H1 (cell line): ENCODE results near the gene AKR7A2. TPM values are rescaled to one million over a fixed set of nuclear protein-coding genes. Genes with fewer than 3 reads are reported as not detected.

Experiments used
- JUND ChIP-seq: IDR thresholded peaks from 2 replicates; pipeline ENCODE4 v1.6.1; 2011; ENCODE audit warnings: mild to moderate bottlenecking, improper control_type of control experiment, low read length
- RBBP5 ChIP-seq: IDR thresholded peaks from 2 replicates; pipeline ENCODE4 v1.7.1; 2012; ENCODE audit warnings: low read depth, mild to moderate bottlenecking, inconsistent platforms, low read length, moderate library complexity, borderline replicate concordance
- SIRT6 ChIP-seq: IDR thresholded peaks from one replicate; pipeline ENCODE4 v1.7.1; 2012; ENCODE audit warnings: low read length, inconsistent platforms
- SIX5 ChIP-seq: IDR thresholded peaks from 2 replicates; pipeline ENCODE4 v1.6.1; 2011; ENCODE audit warnings: mild to moderate bottlenecking, low read depth, low read length
- SP1 ChIP-seq: IDR thresholded peaks from 2 replicates; pipeline ENCODE4 v1.6.1; 2011; ENCODE audit warnings: low read depth, low read length
- polyA plus RNA-seq, 7 experiments: library from polyadenylated mRNA; depleted of rRNA in 3 of 7; stranded (reverse) in 5 of 7; unstranded in 2 of 7; fragments of >200 nt in 5 of 7; fragments of 200-250 nt in 2 of 7; gene quantifications; 1 replicate in 5 of 7; 2 replicates in 1 of 7; 4 replicates in 1 of 7; pipeline versions ENCODE4 v1.2.1 to v1.2.3, GENCODE V29; 2011 to 2013; ENCODE audit warnings: missing spikeins in 2 of 7, mixed read lengths in 2 of 7
- total RNA-seq: library from RNA; stranded (reverse); fragmentation: NEBNext Ultra II Directional; extraction: Animal tissue kit (Norgen Biotek cat#: 25700); gene quantifications from 2 replicates; pipeline ENCODE4 v1.2.1, GENCODE V29; 2021

Gene AKR7A2
- total and polyA plus RNA-seq, 2 of the 8 experiments (the other 6 are each of a cell fraction or from before 2014, with no cell fraction given): 32.0 to 48.3 TPM

- TF ChIP-seq SIRT6: no peak
- no peak for TF ChIP-seq SP1
- TF ChIP-seq SIX5: no peak
- no peak for TF ChIP-seq JUND
- TF ChIP-seq RBBP5: no peak; the same call in 1 of the 2 replicates
Observed at GRCh38 chr1:19311503-19311930, 427 bp downstream of the AKR7A2 start (continued).
